GM18873 (cell line): Measurements from ENCODE around the gene CERK.

Experiments used
- ATAC-seq: cut with Tn5 transposase; IDR thresholded peaks from one replicate; pipeline ENCODE4 v1.9.1; 2021; ENCODE audit warnings: mild to moderate bottlenecking, moderate library complexity, moderate number of reproducible peaks; ENCODE audit not compliant: unreplicated experiment, low FRiP score

The CERK gene

GRCh38 chr22:46682011-46682731 lies 55.9 kb downstream of the CERK start:
- ATAC-seq: no peak

DNA sequence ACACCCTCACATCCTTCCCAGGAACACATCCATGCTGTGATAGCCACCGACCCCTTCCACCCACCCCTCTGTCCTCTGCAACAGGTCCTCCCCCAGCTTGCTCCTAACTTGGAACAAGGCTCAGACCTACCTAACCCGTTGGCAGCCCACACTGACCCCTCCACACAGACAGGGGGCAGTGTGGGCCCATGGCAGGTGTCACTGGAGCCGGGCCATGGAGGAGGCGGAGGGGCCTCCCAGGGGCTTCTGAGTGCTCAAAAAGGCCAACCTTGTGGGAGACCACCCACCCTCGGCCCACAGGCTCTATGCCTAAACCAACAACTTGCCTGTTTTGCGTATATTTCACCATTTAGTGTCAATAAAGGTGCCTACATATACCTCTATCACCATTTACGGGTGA lies 57.0 kb downstream of the CERK start:
- no peak for ATAC-seq

DNA sequence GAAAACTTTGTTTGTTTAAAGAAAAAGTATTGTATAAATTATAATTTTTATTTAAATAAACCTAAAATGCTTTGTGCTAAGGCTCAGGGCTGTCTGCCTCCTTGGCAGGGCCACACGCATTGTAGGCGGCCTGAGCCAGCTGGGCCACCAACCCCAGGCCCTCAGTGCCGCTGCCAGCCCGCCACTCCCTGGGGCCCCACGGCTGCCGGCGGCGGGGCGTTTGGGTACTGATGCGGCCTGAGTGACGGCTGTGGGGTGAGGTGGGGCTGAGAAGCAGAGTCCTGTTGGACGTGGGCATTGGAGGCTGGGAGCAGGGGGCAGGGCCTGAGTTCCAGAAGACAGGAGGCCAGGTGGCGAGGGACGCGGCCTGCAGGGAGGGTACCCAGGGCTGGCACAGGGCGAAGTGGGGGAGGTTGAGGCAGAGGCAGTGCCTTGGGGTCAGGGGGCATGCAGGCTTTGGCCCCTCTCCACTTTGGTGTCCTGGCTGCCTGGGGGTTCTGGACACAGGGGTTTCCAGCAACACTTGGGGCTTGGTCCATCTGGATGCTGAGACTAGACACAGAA lies 58.3 kb downstream of the CERK start:
- ATAC-seq: no peak

DNA sequence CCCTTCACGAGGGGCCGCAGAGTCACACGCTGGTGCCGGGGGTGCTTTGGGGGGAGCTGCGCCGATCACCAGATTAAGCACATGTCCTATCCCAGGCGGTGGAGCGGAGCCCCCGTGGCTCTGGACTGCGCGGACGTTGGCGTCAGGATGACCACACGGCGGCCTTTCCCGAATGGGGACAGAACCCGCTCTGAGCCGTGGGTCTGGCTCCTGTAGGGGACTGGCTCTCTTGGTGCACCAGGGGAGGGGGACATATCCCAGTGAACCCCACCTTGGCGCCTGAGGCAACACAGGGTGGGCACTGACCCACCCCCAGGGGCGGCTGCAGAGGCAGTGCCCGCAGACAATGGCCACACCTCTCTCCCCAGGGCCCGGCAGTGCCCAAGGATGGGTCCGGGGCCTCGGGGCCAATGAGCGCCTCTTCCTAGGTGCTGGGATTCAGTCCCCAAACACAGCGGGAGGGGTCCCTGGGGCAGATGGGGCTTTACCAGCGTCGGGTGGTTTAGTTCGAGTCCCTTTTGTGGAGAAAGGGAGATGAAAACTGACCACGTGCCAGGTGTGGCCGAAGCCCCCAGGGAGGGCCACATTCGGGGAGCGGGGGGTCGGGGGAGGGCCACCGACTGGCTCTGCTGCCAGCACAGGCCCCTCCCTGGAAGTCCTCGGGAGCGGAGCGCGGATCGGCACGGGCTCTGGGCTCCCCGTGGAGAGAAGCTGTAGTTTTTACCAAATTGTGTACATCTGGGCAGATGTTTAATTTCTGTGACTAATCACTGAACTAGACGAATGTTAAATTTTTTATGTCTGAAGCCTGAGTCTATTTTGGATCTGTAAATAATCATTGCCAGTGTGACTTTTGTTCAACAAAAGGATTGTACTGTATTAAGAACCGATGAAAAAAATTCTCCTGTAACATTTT lies 59.0 kb downstream of the CERK start:
- ATAC-seq: no peak

- ATAC-seq: no peak
These were observed 59.9 kb downstream of the CERK start for GRCh38 chr22:46678003-46678657.

- no peak for ATAC-seq
These were observed 60.6 kb downstream of the CERK start for GRCh38 chr22:46677323-46678002.

DNA sequence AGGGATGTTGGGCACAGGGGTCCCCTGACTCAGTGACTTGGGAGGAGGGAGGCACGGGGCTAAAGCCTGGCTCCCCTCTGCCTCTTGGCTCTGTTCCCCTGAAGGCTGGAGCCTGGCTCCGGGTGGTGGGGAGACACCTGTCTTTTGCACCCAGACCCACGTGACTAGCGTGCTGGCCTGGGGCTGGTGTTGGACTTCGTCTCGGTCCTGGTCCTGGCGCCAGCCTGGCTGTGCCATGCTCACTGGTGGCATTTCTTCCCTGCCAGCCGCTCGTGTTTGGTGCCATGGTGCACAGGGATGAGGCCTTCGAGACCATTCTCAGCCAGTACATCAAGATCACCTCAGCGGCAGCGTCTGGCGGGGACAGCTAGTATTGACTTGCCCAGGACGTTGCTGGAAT lies 61.2 kb downstream of the CERK start:
- no peak for ATAC-seq

GRCh38 chr22:46676479-46676878 lies 61.6 kb downstream of the CERK start:
- ATAC-seq: no peak

GRCh38 chr22:46675938-46676337 lies 62.1 kb downstream of the CERK start:
- no peak for ATAC-seq

- ATAC-seq: no peak
These were observed 62.6 kb downstream of the CERK start for GRCh38 chr22:46675479-46675878.

GRCh38 chr22:46674906-46675305 lies 63.1 kb downstream of the CERK start:
- no peak for ATAC-seq

GRCh38 chr22:46674367-46674781 lies 63.7 kb downstream of the CERK start:
- no peak for ATAC-seq

GRCh38 chr22:46673662-46674236 lies 64.3 kb downstream of the CERK start:
- no peak for ATAC-seq

- no peak for ATAC-seq
These were observed 64.8 kb downstream of the CERK start for GRCh38 chr22:46673205-46673604.

- ATAC-seq: no peak
These were observed 65.3 kb downstream of the CERK start for GRCh38 chr22:46672731-46673130.

GRCh38 chr22:46671824-46672432 lies 66.1 kb downstream of the CERK start:
- ATAC-seq: no peak

DNA sequence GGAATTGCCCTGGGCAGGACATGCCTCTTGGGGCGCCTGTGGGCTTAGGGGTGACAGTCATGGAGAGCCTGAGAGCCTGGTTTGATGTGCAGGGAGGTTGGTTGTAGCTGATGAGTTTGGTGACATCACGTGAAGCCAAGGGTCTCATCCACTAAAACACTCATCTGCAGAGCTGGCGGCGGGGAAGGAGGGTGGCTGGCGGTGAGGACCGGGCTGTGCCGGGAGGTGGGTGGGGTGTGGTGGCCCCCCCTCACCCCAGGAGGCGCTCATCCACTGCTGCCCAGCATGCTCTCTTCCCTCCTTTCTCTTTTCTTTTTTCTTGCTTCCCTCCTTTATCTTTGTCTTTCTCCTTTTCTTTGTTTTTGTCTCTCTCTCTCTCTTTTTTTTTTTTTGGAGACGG lies 68.9 kb downstream of the CERK start:
- ATAC-seq: no peak

DNA sequence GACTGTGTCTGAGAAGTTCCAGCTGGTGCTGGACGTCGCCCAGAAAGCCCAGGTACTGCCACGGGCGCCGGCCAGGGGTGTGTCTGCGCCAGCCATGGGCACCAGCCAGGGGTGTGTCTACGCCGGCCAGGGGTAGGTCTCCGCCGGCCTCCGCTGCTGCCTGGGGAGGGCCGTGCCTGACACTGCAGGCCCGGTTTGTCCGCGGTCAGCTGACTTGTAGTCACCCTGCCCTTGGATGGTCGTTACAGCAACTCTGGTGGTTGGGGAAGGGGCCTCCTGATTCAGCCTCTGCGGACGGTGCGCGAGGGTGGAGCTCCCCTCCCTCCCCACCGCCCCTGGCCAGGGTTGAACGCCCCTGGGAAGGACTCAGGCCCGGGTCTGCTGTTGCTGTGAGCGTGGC lies 69.9 kb downstream of the CERK start:
- no peak for ATAC-seq

GRCh38 chr22:46667245-46667623 lies 70.8 kb downstream of the CERK start:
- ATAC-seq: no peak
